Testis (tissue), 2 donors: ENCODE measurements around the gene TMEM120B.
"Not testable (repeated sequence)": the region's sequence is repeated elsewhere in the genome, so short reads cannot be mapped to it uniquely, and the experiment has no call there.

Experiments
- CTCF ChIP-seq, 3 experiments: fragments of 450-650 bp in 2 of 3; fragments of 200-600 bp in 1 of 3; sonication (generic) in 1 of 3; IDR thresholded peaks; one replicate each; pipeline ENCODE4 v1.5.1; 2016 to 2019; ENCODE audit warnings: antibody characterized with exemption in 3 of 3, mild to moderate bottlenecking in 2 of 3, moderate library complexity in 1 of 3
- POLR2A ChIP-seq: fragments of 450-650 bp; IDR thresholded peaks from one replicate; pipeline ENCODE4 v1.6.1; 2017; ENCODE audit warnings: antibody characterized with exemption, mild to moderate bottlenecking, moderate library complexity

- TF ChIP-seq POLR2A; CTCF (IDR thresholded peaks at IDR 0.05): not testable (repeated sequence)
Measured at GRCh38 chr12:121715055-121715454, 2.5 kb downstream of the TMEM120B start.
